Upper lobe of left lung (tissue), 6 donors: Measurements from ENCODE around the gene TET3. TPM values are rescaled to one million over a fixed set of nuclear protein-coding genes. Genes with fewer than 3 reads are reported as not detected.
A peak's percentile ranks its signal among the peaks of the same experiment; 100 is the strongest.
"Not testable (repeated sequence)": the region's sequence is repeated elsewhere in the genome, so short reads cannot be mapped to it uniquely, and the experiment has no call there.

Source experiments
- ATAC-seq, 2 donors: fragments of 200-7000 bp; cut with Tn5 transposase; one replicate each; pipeline ENCODE4 v1.9.1; 2022; ENCODE audit warnings: mild to moderate bottlenecking in 2 of 2, moderate library complexity in 2 of 2; ENCODE audit not compliant: low FRiP score in 2 of 2
- DNase-seq, 2 donors: peaks; one replicate each; pipeline ENCODE4 v3.0.0-alpha.2; 2019 to 2020
- H3K27ac ChIP-seq, 4 donors: fragments of 200-600 bp; sonication (generic); one replicate each; pipeline ENCODE4 v1.5.1; 2016 to 2019
- H3K27me3 ChIP-seq, 4 donors: fragments of 200-600 bp; sonication (generic); one replicate each; pipeline ENCODE4 v1.5.1; 2017 to 2019
- H3K36me3 ChIP-seq, 4 donors: fragments of 200-600 bp; sonication (generic); one replicate each; pipeline ENCODE4 v1.5.1; 2016 to 2019
- H3K4me1 ChIP-seq, 4 donors: fragments of 200-600 bp; sonication (generic); one replicate each; pipeline ENCODE4 v1.5.1; 2018 to 2019
- H3K4me3 ChIP-seq, 4 donors: fragments of 200-600 bp; sonication (generic); one replicate each; pipeline ENCODE4 v1.5.1; 2017 to 2019; ENCODE audit warnings: mild to moderate bottlenecking in 2 of 4, moderate library complexity in 1 of 4
- H3K9me3 ChIP-seq, 4 donors: fragments of 200-600 bp; sonication (generic); one replicate each; pipeline ENCODE4 v1.5.1; 2018 to 2019
- CTCF ChIP-seq, 6 experiments: fragments of 450-650 bp in 4 of 6; fragments of 200-600 bp in 2 of 6; sonication (generic) in 2 of 6; IDR thresholded peaks; one replicate each; pipeline ENCODE4 v1.5.1; 2016 to 2019; ENCODE audit warnings: antibody characterized with exemption in 6 of 6
- EP300 ChIP-seq, 4 donors: sonication (generic); formaldehyde crosslinking; IDR thresholded peaks; one replicate each; pipeline ENCODE4 v1.5.1; 2017; ENCODE audit warnings: antibody characterized with exemption in 4 of 4, control low read depth in 2 of 4
- POLR2A ChIP-seq, 4 donors: fragments of 450-650 bp; IDR thresholded peaks; one replicate each; pipeline ENCODE4 v1.5.1; 2016 to 2017; ENCODE audit warnings: antibody characterized with exemption in 4 of 4, mild to moderate bottlenecking in 2 of 4
- POLR2AphosphoS5 ChIP-seq, 2 donors: sonication (generic); formaldehyde crosslinking; IDR thresholded peaks; one replicate each; pipeline ENCODE4 v1.5.1; 2017; ENCODE audit warnings: antibody characterized with exemption in 2 of 2
- WGBS, 2 donors: methylation state at CpG; one replicate each; pipeline ENCODE4 v1.1.5; 2017 to 2018; 5-methylcytosine and 5-hydroxymethylcytosine counted together
- total RNA-seq, 6 donors: library from RNA; depleted of rRNA in 4 of 6; stranded (reverse); fragments of >200 nt in 4 of 6; gene quantifications; one replicate each; pipeline versions ENCODE4 v1.1.0 to v1.2.1, GENCODE V29; 2016 to 2021
- donor health status: DM: no; HTN: no; CAD: no; lungs with moderate emphysema.
- donor health status: DM: no; HTN: yes; CAD: no; lungs with severe emphysema.

Gene TET3
- total RNA-seq, 6 donors from 2014 or later, result 17.3 to 53.4 (median 23.6) TPM

- H3K9me3 ChIP-seq, result no peaks in the 10 kb centered on the region
- no peak for DNase-seq
- H3K27ac ChIP-seq, result no peak overlapping the region
- ATAC-seq, result no peak
- no peaks in the 10 kb centered on the region for H3K27me3 ChIP-seq
- H3K36me3 ChIP-seq, result peaks cover 0 to 29% (median 2%) of the 10 kb centered on the region in 4 donors
- no peak overlapping the region for H3K4me3 ChIP-seq
- H3K4me1 ChIP-seq, result peaks cover 5 to 21% (median 14%) of the 10 kb centered on the region in 4 donors
- TF ChIP-seq POLR2AphosphoS5 (IDR thresholded peaks at IDR 0.05) (no peak), CTCF (IDR thresholded peaks at IDR 0.05) (no peak), POLR2A (IDR thresholded peaks at IDR 0.05) (no peak), EP300 (IDR thresholded peaks at IDR 0.05) (no peak)
- 81 to 91% methylated on average over 5 of the region's 5 CpGs for WGBS, 2 donors
Measured at GRCh38 chr2:73938718-73939352, 45.9 kb upstream of the TET3 start.

GRCh38 chr2:73939419-73939818 lies 45.3 kb upstream of the TET3 start:
- Histone ChIP-seq H3K36me3 (peaks cover 0 to 27% (median 2%) of the 10 kb centered on the region in 4 donors), H3K9me3 (no peaks in the 10 kb centered on the region), H3K4me1 (peaks cover 5 to 21% (median 14%) of the 10 kb centered on the region in 4 donors), H3K27me3 (no peaks in the 10 kb centered on the region), H3K4me3 (no peak overlapping the region), H3K27ac (peak overlapping the region in 1 of 4 donors; percentile 40)
- TF ChIP-seq POLR2A (IDR thresholded peaks at IDR 0.05), result no peak
- peak in 4 of 6 experiments; percentile 10 to 37 (median 24) for TF ChIP-seq CTCF (IDR thresholded peaks at IDR 0.05)
- TF ChIP-seq EP300 (IDR thresholded peaks at IDR 0.05), result peak in 1 of 4 donors; percentile 59
- peak in 1 of 2 donors; percentile 82 for DNase-seq
- ATAC-seq, result peak; percentile 71 to 85
- WGBS, 2 donors, result 63 to 66% methylated on average over 2 of the region's 2 CpGs

- DNase-seq, H3K9me3 ChIP-seq, H3K4me3 ChIP-seq, ATAC-seq, H3K27me3 ChIP-seq: not testable (repeated sequence)
- Histone ChIP-seq H3K27ac (peak overlapping the region in 1 of 4 donors; percentile 40), H3K4me1 (peaks cover 5 to 25% (median 14%) of the 10 kb centered on the region in 4 donors), H3K36me3 (peaks cover 0 to 33% (median under 1%) of the 10 kb centered on the region in 4 donors)
- 88% methylated on average over 1 of the region's 1 CpG; no CpG with 5 or more reads in 1 of the 2 donors for WGBS, 2 donors
Measured at GRCh38 chr2:73940066-73940465, 44.6 kb upstream of the TET3 start.

- no peaks in the 10 kb centered on the region for H3K9me3 ChIP-seq
- no peak for TF ChIP-seq EP300 (IDR thresholded peaks at IDR 0.05)
- TF ChIP-seq CTCF (IDR thresholded peaks at IDR 0.05), result no peak
- no peak for TF ChIP-seq POLR2AphosphoS5 (IDR thresholded peaks at IDR 0.05)
- TF ChIP-seq POLR2A (IDR thresholded peaks at IDR 0.05), result no peak
- 69 to 70% methylated on average over 2 of the region's 2 CpGs for WGBS, 2 donors
- H3K27me3 ChIP-seq, result no peaks in the 10 kb centered on the region
- no peak overlapping the region for H3K27ac ChIP-seq
- H3K4me3 ChIP-seq, result no peak overlapping the region
- H3K36me3 ChIP-seq, result peaks cover 6 to 50% (median 10%) of the 10 kb centered on the region in 4 donors
- ATAC-seq (no peak), DNase-seq (no peak)
- H3K4me1 ChIP-seq, result peaks cover 0 to 25% (median 9%) of the 10 kb centered on the region in 4 donors
Measured at GRCh38 chr2:73942664-73943063, 42.0 kb upstream of the TET3 start.

- peaks cover 9 to 68% (median 20%) of the 10 kb centered on the region in 4 donors for H3K36me3 ChIP-seq
Measured at GRCh38 chr2:73944714-73945113, 40.0 kb upstream of the TET3 start.

More at GRCh38 chr2:73944714-73945113, 40.0 kb upstream of the TET3 start:
- no peaks in the 10 kb centered on the region for H3K27me3 ChIP-seq
- no peak overlapping the region for H3K4me3 ChIP-seq
- DNase-seq, result no peak
- H3K9me3 ChIP-seq, result no peaks in the 10 kb centered on the region
- no peak overlapping the region for H3K27ac ChIP-seq
- ATAC-seq, result no peak
- no peak for TF ChIP-seq POLR2A (IDR thresholded peaks at IDR 0.05)
- no peak for TF ChIP-seq CTCF (IDR thresholded peaks at IDR 0.05)
- no peak for TF ChIP-seq POLR2AphosphoS5 (IDR thresholded peaks at IDR 0.05)
- no peak for TF ChIP-seq EP300 (IDR thresholded peaks at IDR 0.05)
- H3K4me1 ChIP-seq, result peaks cover 4 to 19% (median 10%) of the 10 kb centered on the region in 4 donors
- WGBS, 2 donors, result 84 to 97% methylated on average over 4 of the region's 4 CpGs
